ENCODE measurements around the gene OR1D5.

DNA sequence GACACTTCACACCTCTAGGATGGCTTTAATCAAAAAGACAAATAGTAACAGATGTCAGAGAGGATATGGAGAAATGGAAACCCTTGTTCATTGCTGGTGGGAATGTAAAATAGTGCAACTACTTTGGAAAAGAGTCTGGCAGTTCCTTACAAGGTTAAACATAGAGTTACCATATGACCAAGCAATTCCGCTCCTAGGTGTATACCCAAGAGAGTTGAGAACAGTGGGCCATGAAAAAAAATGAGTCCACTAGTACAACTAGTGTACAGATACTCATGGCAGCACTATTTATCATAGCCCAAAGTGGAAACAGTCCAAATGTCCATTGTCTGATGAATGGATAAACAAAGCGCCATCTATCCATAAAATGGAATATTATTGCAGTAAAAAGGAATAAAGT is 39.1 kb downstream of the OR1D5 start:
- TF ChIP-seq POLR2A (IDR thresholded peaks at IDR 0.05; ENCODE audit: low read depth, low read length): no peak
- no peak for TF ChIP-seq TAF1 (IDR thresholded peaks at IDR 0.05; ENCODE audit: borderline replicate concordance, low read depth, low read length)
- TF ChIP-seq BACH1 (IDR thresholded peaks at IDR 0.05; ENCODE audit: borderline replicate concordance): no peak
- TF ChIP-seq ZNF207 (IDR thresholded peaks at IDR 0.05; ENCODE audit: borderline replicate concordance): no peak
- no peak for TF ChIP-seq RELA (IDR thresholded peaks at IDR 0.05; ENCODE audit: borderline replicate concordance, partially characterized antibody)
- no peak for TF ChIP-seq YY1 (IDR thresholded peaks at IDR 0.05; ENCODE audit: low read depth, low read length)
- TF ChIP-seq ZNF217 (IDR thresholded peaks at IDR 0.05): no peak
- TF ChIP-seq, protein P1, sequence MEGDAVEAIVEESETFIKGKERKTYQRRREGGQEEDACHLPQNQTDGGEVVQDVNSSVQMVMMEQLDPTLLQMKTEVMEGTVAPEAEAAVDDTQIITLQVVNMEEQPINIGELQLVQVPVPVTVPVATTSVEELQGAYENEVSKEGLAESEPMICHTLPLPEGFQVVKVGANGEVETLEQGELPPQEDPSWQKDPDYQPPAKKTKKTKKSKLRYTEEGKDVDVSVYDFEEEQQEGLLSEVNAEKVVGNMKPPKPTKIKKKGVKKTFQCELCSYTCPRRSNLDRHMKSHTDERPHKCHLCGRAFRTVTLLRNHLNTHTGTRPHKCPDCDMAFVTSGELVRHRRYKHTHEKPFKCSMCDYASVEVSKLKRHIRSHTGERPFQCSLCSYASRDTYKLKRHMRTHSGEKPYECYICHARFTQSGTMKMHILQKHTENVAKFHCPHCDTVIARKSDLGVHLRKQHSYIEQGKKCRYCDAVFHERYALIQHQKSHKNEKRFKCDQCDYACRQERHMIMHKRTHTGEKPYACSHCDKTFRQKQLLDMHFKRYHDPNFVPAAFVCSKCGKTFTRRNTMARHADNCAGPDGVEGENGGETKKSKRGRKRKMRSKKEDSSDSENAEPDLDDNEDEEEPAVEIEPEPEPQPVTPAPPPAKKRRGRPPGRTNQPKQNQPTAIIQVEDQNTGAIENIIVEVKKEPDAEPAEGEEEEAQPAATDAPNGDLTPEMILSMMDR (IDR thresholded peaks at IDR 0.05 in 2 of 3, conservative IDR thresholded peaks at IDR 0.05 in 1 of 3; ENCODE audit: control insufficient read depth in 2 of 3, extremely low read depth in 1 of 3, insufficient read depth in 1 of 3, low read depth in 3 of 3, low read length in 3 of 3): no peak
- TF ChIP-seq EGR1 (IDR thresholded peaks at IDR 0.05; ENCODE audit: borderline replicate concordance in 1 of 2, low read depth in 2 of 2, low read length in 2 of 2): no peak
- TF ChIP-seq POLR2AphosphoS5 (IDR thresholded peaks at IDR 0.05; ENCODE audit: low read length): no peak
- TF ChIP-seq DPF2 (IDR thresholded peaks at IDR 0.05): no peak

Data from GM12878 (cell line).